Chondrocyte (in vitro differentiated cells): ENCODE measurements around the gene ZNF711. TPM values are rescaled to one million over a fixed set of nuclear protein-coding genes. Genes with fewer than 3 reads are reported as not detected.
A peak's percentile ranks its signal among the peaks of the same experiment; 100 is the strongest.

Source experiments
- DNase-seq: peaks from one replicate; pipeline ENCODE4 v3.0.0; 2021; ENCODE audit warnings: mixed read lengths, low spot score
- H3K27ac Mint-ChIP-seq: one replicate; pipeline ENCODE4 v1.8.0; 2021; ENCODE audit warnings: mild to moderate bottlenecking, moderate library complexity, mixed read lengths; ENCODE audit not compliant: unreplicated experiment
- H3K27me3 Mint-ChIP-seq: 2 replicates; pipeline ENCODE4 v1.8.0; 2021; ENCODE audit warnings: low read depth, mixed read lengths
- H3K36me3 Mint-ChIP-seq: 2 replicates; pipeline ENCODE4 v1.8.0; 2021; ENCODE audit warnings: low read depth, mixed read lengths
- H3K4me1 Mint-ChIP-seq: 2 replicates; pipeline ENCODE4 v1.8.0; 2021; ENCODE audit warnings: low read depth, mild to moderate bottlenecking, mixed read lengths
- H3K4me3 Mint-ChIP-seq: one replicate; pipeline ENCODE4 v1.8.0; 2021; ENCODE audit warnings: mild to moderate bottlenecking, moderate library complexity, mixed read lengths; ENCODE audit not compliant: unreplicated experiment
- H3K9me3 Mint-ChIP-seq: 2 replicates; pipeline ENCODE4 v1.8.0; 2021; ENCODE audit warnings: low read depth, mixed read lengths
- CTCF ChIP-seq: fragments of 200-600 bp; sonication (generic); IDR thresholded peaks from 2 replicates; pipeline ENCODE4 v1.5.0; 2021; ENCODE audit warnings: antibody characterized with exemption, mild to moderate bottlenecking, moderate library complexity
- long read RNA-seq: library from polyadenylated mRNA; stranded (forward); transcript quantifications from one replicate; pipeline ENCODE4 v2.0.0, GENCODE V29; 2021
- total RNA-seq: library from RNA; stranded (reverse); gene quantifications from 3 replicates; pipeline ENCODE4 v1.2.1, GENCODE V29; 2021

Gene ZNF711
- 6.7 to 7.2 TPM (median 6.7 TPM) in 3 replicates for total RNA-seq
- long read RNA-seq, full-length matches to known transcripts, result 4 of 18 reads
- long read RNA-seq, partial matches to known transcripts, result 2 of 18 reads
- long read RNA-seq, other reads (novel, unspliced or antisense), result 12 of 18 reads

GRCh38 chrX:85243761-85244449 is at the start of gene ZNF711, which contains the start of gene SATL1:
Gene ZNF711 (plus strand): TSS chrX:85243991. CDS start chrX:85247573, 3,582 bp downstream.
Gene SATL1 (minus strand): TSS chrX:85243779. CDS start chrX:85108968, 134,811 bp downstream.
- no peak for DNase-seq
- Mint-ChIP-seq H3K9me3 (peaks cover under 1% of the 10 kb centered on the region), H3K4me3 (peak within 1 kb of the TSS; percentile 78), H3K4me1 (peaks cover 8% of the 10 kb centered on the region), H3K27me3 (no peaks in the 10 kb centered on the region), H3K36me3 (no peaks in the 10 kb centered on the region), H3K27ac (peak within 1 kb of the TSS; percentile 77)
- no peak for TF ChIP-seq CTCF

- no peak overlapping the region for H3K4me3 Mint-ChIP-seq
- H3K27ac Mint-ChIP-seq, result no peak overlapping the region
- no peak for DNase-seq
- H3K27me3 Mint-ChIP-seq, result no peaks in the 10 kb centered on the region
- no peaks in the 10 kb centered on the region for H3K36me3 Mint-ChIP-seq
- no peak for TF ChIP-seq CTCF
- H3K9me3 Mint-ChIP-seq, result peaks cover 4% of the 10 kb centered on the region
- H3K4me1 Mint-ChIP-seq, result no peaks in the 10 kb centered on the region
Measured at GRCh38 chrX:85196319-85196718, 47.5 kb upstream of the ZNF711 start.

GRCh38 chrX:85203461-85203970 is 40.3 kb upstream of the ZNF711 start:
- no peak overlapping the region for H3K27ac Mint-ChIP-seq
- no peak for TF ChIP-seq CTCF
- no peak overlapping the region for H3K4me3 Mint-ChIP-seq
- no peaks in the 10 kb centered on the region for H3K4me1 Mint-ChIP-seq
- H3K9me3 Mint-ChIP-seq, result peaks cover 3% of the 10 kb centered on the region
- DNase-seq, result peak; percentile 55
- no peaks in the 10 kb centered on the region for H3K27me3 Mint-ChIP-seq
- no peaks in the 10 kb centered on the region for H3K36me3 Mint-ChIP-seq

GRCh38 chrX:85213792-85214530 is 29.8 kb upstream of the ZNF711 start:
- Mint-ChIP-seq H3K36me3 (no peaks in the 10 kb centered on the region), H3K27ac (no peak overlapping the region), H3K4me3 (no peak overlapping the region), H3K27me3 (no peaks in the 10 kb centered on the region), H3K4me1 (no peaks in the 10 kb centered on the region), H3K9me3 (peaks cover 10% of the 10 kb centered on the region)
- TF ChIP-seq CTCF, result no peak
- no peak for DNase-seq

GRCh38 chrX:85215946-85216345 is 27.8 kb upstream of the ZNF711 start:
- no peak for DNase-seq
- H3K27me3 Mint-ChIP-seq, result no peaks in the 10 kb centered on the region
- TF ChIP-seq CTCF, result no peak
- no peaks in the 10 kb centered on the region for H3K36me3 Mint-ChIP-seq
- no peak overlapping the region for H3K27ac Mint-ChIP-seq
- no peaks in the 10 kb centered on the region for H3K4me1 Mint-ChIP-seq
- peaks cover 10% of the 10 kb centered on the region for H3K9me3 Mint-ChIP-seq
- H3K4me3 Mint-ChIP-seq, result no peak overlapping the region
